ENCODE measurements around the gene CD4. TPM values are rescaled to one million over a fixed set of nuclear protein-coding genes. Genes with fewer than 3 reads are reported as not detected.
A peak's percentile ranks its signal among the peaks of the same experiment; 100 is the strongest.
"Not testable (repeated sequence)": the region's sequence is repeated elsewhere in the genome, so short reads cannot be mapped to it uniquely, and the experiment has no call there.

Gene CD4
- 7.4 TPM for total RNA-seq
- long read RNA-seq, partial matches to known transcripts = 2 of 4 reads
- long read RNA-seq, other reads (novel, unspliced or antisense) = 0 of 4 reads

DNA sequence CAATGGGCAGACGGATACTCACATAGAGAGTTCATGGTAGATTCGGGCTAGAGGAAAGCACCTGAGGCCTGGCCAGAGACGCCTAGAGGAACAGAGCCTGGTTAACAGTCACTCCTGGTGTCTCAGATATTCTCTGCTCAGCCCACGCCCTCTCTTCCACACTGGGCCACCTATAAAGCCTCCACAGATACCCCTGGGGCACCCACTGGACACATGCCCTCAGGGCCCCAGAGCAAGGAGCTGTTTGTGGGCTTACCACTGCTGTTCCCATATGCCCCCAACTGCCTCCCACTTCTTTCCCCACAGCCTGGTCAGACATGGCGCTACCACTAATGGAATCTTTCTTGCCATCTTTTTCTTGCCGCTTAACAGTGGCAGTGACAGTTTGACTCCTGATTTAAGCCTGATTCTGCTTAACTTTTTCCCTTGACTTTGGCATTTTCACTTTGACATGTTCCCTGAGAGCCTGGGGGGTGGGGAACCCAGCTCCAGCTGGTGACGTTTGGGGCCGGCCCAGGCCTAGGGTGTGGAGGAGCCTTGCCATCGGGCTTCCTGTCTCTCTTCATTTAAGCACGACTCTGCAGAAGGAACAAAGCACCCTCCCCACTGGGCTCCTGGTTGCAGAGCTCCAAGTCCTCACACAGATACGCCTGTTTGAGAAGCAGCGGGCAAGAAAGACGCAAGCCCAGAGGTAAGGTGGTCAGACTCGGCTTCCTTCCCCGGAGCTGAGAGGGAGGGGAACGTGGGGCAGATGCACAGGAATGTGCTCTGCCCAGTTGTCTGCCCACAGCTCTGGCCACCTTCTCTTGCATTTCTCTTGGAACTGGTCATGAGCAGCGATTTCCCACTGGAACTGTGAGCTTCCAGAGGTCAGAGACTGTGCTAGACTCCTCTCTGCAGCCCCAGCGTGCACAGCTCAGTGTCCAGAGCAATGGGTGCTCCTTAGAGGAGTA, at the start of gene CD4:
TSS of gene CD4 (plus strand) at position 557 of the 953 bp plus-strand sequence. CDS start 10,611 bp downstream, outside the sequence.
- no peaks in the 10 kb centered on the region for H3K9me3 ChIP-seq (replicated peaks)
- H3K27me3 ChIP-seq (ENCODE audit: low read depth) = no peaks in the 10 kb centered on the region
- no peak for TF ChIP-seq CTCF (IDR thresholded peaks at IDR 0.05; ENCODE audit: borderline replicate concordance)
- no peaks in the 10 kb centered on the region for H3K36me3 ChIP-seq
- H3K4me1 ChIP-seq = peaks cover 17% of the 10 kb centered on the region
- H3K4me3 ChIP-seq = peak within 1 kb of the TSS; percentile 34
- DNase-seq = peak; percentile 74
- intact Hi-C loops (cut with micrococcal nuclease) = no loop called here
- H3K27ac ChIP-seq (replicated peaks) = peak within 1 kb of the TSS; percentile 33

DNA sequence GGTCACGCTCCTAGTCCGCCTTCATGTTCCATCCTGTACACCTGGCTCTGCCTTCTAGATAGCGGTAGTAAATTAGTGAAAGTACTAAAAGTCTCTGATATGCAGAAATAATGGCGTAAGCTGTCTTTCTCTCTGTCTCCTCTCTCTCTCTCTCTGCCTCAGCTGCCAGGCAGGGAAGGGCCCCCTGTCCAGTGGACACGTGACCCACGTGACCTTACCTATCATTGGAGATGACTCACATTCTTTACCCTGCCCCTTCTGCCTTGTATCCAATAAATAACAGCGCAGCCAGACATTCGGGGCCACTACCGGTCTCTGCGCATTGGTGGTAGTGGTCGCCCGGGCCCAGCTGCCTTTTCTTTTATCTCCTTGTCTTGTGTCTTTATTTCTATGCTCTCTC, 47.2 kb upstream of the CD4 start:
- H3K36me3 ChIP-seq; DNase-seq; intact Hi-C loops (cut with micrococcal nuclease); H3K27ac ChIP-seq (replicated peaks); H3K27me3 ChIP-seq (ENCODE audit: low read depth); H3K9me3 ChIP-seq (replicated peaks); H3K4me3 ChIP-seq: not testable (repeated sequence)
- H3K4me1 ChIP-seq = peaks cover 13% of the 10 kb centered on the region

GRCh38 chr12:6742834-6743233, 46.5 kb upstream of the CD4 start:
- H3K4me1 ChIP-seq = peaks cover 13% of the 10 kb centered on the region
- no peak overlapping the region for H3K27ac ChIP-seq (replicated peaks)
- H3K9me3 ChIP-seq (replicated peaks) = no peaks in the 10 kb centered on the region
- no peaks in the 10 kb centered on the region for H3K27me3 ChIP-seq (ENCODE audit: low read depth)
- intact Hi-C loops (cut with micrococcal nuclease) = no loop called here
- no peak for DNase-seq
- no peak overlapping the region for H3K4me3 ChIP-seq
- peaks cover 14% of the 10 kb centered on the region for H3K36me3 ChIP-seq
- TF ChIP-seq CTCF (IDR thresholded peaks at IDR 0.05; ENCODE audit: borderline replicate concordance) = no peak

DNA sequence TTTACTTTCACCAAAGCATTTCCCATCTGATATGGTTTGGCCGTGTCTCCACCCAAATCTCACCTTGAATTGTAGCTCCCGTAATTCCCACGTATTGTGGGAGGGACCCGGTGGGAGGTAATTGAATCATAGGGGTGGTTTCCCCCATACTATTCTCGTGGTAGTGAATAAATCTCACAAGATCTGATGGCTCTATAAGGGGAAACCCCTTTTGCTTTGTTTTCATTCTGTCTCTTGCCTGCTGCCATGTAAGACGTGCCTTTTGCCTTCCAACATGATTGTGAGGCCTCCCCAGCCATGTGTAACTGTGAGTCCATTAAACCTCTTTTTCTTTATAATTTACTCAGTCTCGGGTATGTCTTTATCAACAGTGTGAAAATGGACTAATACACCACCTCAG, 46.0 kb upstream of the CD4 start:
- H3K4me3 ChIP-seq; H3K9me3 ChIP-seq (replicated peaks); DNase-seq; H3K27me3 ChIP-seq (ENCODE audit: low read depth); H3K27ac ChIP-seq (replicated peaks); intact Hi-C loops (cut with micrococcal nuclease): not testable (repeated sequence)
- H3K4me1 ChIP-seq = peaks cover 13% of the 10 kb centered on the region
- peaks cover 19% of the 10 kb centered on the region for H3K36me3 ChIP-seq

- Histone ChIP-seq H3K36me3 (peaks cover 45% of the 10 kb centered on the region), H3K4me1 (peaks cover 13% of the 10 kb centered on the region), H3K27ac (replicated peaks) (peak overlapping the region; percentile 56), H3K27me3 (ENCODE audit: low read depth) (no peaks in the 10 kb centered on the region), H3K9me3 (replicated peaks) (no peaks in the 10 kb centered on the region), H3K4me3 (no peak overlapping the region)
- DNase-seq = no peak
- no peak for TF ChIP-seq CTCF (IDR thresholded peaks at IDR 0.05; ENCODE audit: borderline replicate concordance)
- intact Hi-C loops (cut with micrococcal nuclease) = loop anchor here (5.0 kb wide), 1 partner anchor 81 kb away; the partner anchor contains the start of gene P3H3
These were observed 43.4 kb upstream of the CD4 start for GRCh38 chr12:6745741-6746525.

DNA sequence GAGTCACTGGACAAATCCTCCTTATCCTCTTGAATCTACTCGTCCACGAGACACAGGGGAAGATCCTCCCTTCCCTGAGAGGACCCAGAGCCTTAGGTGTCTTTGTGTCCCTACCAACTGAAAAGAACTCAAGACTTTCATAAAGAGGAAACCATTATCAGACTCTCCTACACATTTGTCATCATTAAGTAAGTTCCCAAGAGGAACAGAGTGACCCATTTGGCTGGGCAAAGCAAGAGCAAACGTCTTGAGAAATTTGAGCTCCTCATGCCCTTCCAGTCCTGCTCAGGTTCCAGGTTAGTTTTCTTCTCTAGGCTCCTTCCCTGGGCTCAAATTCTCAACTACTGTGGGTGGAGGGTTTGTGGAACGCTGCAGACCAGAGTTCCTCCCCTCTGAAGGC, 42.1 kb upstream of the CD4 start:
- Histone ChIP-seq H3K9me3 (replicated peaks) (no peaks in the 10 kb centered on the region), H3K4me3 (no peak overlapping the region), H3K27me3 (ENCODE audit: low read depth) (no peaks in the 10 kb centered on the region), H3K4me1 (peaks cover 24% of the 10 kb centered on the region), H3K27ac (replicated peaks) (no peak overlapping the region), H3K36me3 (peaks cover 54% of the 10 kb centered on the region)
- TF ChIP-seq CTCF (IDR thresholded peaks at IDR 0.05; ENCODE audit: borderline replicate concordance) = no peak
- intact Hi-C loops (cut with micrococcal nuclease) = loop anchor here (5.0 kb wide), 1 partner anchor 80 kb away; the partner anchor contains the start of gene P3H3
- no peak for DNase-seq
